HG02970 (cell line): ENCODE measurements around the gene SLC10A3.
"Not testable (repeated sequence)": the region's sequence is repeated elsewhere in the genome, so short reads cannot be mapped to it uniquely, and the experiment has no call there.

ENCODE experiments used
- ATAC-seq: cut with Tn5 transposase; IDR thresholded peaks from one replicate; pipeline ENCODE4 v1.9.1; 2021; ENCODE audit warnings: mild to moderate bottlenecking, moderate library complexity, moderate number of reproducible peaks; ENCODE audit not compliant: unreplicated experiment, low FRiP score

SLC10A3 gene

GRCh38 chrX:154511761-154512160 lies 21.3 kb upstream of the SLC10A3 start:
- ATAC-seq, result no peak

GRCh38 chrX:154509455-154509854 lies 19.0 kb upstream of the SLC10A3 start:
- no peak for ATAC-seq

GRCh38 chrX:154508384-154508745 lies 17.9 kb upstream of the SLC10A3 start:
- ATAC-seq, result no peak

- ATAC-seq, result no peak
Observed at GRCh38 chrX:154507673-154508383, 17.4 kb upstream of the SLC10A3 start.

GRCh38 chrX:154506483-154507332 lies 16.3 kb upstream of the SLC10A3 start:
- no peak for ATAC-seq

- no peak for ATAC-seq
Observed at GRCh38 chrX:154505734-154506133, 15.3 kb upstream of the SLC10A3 start.

- ATAC-seq, result no peak
Observed at GRCh38 chrX:154502989-154503388, 12.6 kb upstream of the SLC10A3 start.

GRCh38 chrX:154502098-154502497 lies 11.7 kb upstream of the SLC10A3 start:
- ATAC-seq, result no peak

- not testable (repeated sequence) for ATAC-seq
Observed at GRCh38 chrX:154501423-154501822, 11.0 kb upstream of the SLC10A3 start.

- ATAC-seq, result not testable (repeated sequence)
Observed at GRCh38 chrX:154496591-154497137, 6.2 kb upstream of the SLC10A3 start.

- no peak for ATAC-seq
Observed at GRCh38 chrX:154495472-154495922, 5.1 kb upstream of the SLC10A3 start.

- no peak for ATAC-seq
Observed at GRCh38 chrX:154494715-154495114, 4.3 kb upstream of the SLC10A3 start.

- peak; percentile 14 for ATAC-seq
Observed at GRCh38 chrX:154490021-154490413, 412 bp downstream of the SLC10A3 start.

- no peak for ATAC-seq
Observed at GRCh38 chrX:154489182-154489581, 1.2 kb downstream of the SLC10A3 start.

GRCh38 chrX:154488336-154489075 lies 1.9 kb downstream of the SLC10A3 start:
- ATAC-seq, result no peak

- ATAC-seq, result no peak
Observed at GRCh38 chrX:154487518-154488290, 2.7 kb downstream of the SLC10A3 start.

GRCh38 chrX:154486396-154487207 lies 3.8 kb downstream of the SLC10A3 start, which contains the start of gene UBL4A:
UBL4A (minus strand) TSS chrX:154486615; CDS start chrX:154486584, 31 bp downstream.
- no peak for ATAC-seq

- ATAC-seq, result no peak
Observed at GRCh38 chrX:154486052-154486395, 4.4 kb downstream of the SLC10A3 start.
